Activated CD4-positive, alpha-beta T cell treated with anti-CD3 and anti-CD28 coated beads for 36 hours (primary cell): ENCODE measurements around the gene SPOCK1. TPM values are rescaled to one million over a fixed set of nuclear protein-coding genes. Genes with fewer than 3 reads are reported as not detected.

ENCODE experiments used
- ATAC-seq: fragments of 200-7000 bp; cut with Tn5 transposase; one replicate; pipeline ENCODE4 v1.10.0; 2021; ENCODE audit warnings: mild to moderate bottlenecking, moderate library complexity
- CTCF ChIA-PET: fragments of 350-600 bp; sonication (Branson Sonifier 250); formaldehyde crosslinking; loops from one replicate; lab custom pipeline; 2021; ENCODE audit warnings: antibody characterized with exemption; lab: Charles Lee
- POLR2A ChIA-PET: fragments of 350-600 bp; sonication (Branson Sonifier 250); formaldehyde crosslinking; loops from one replicate; lab custom pipeline; 2021; ENCODE audit warnings: antibody characterized with exemption, inconsistent platforms; lab: Charles Lee
- DNase-seq: peaks from one replicate; pipeline ENCODE4 v3.0.0-alpha.2; 2020
- H3K27ac Mint-ChIP-seq: one replicate; pipeline ENCODE4 v1.8.0; 2021; ENCODE audit warnings: mixed read lengths
- H3K27me3 Mint-ChIP-seq: one replicate; pipeline ENCODE4 v1.8.0; 2021; ENCODE audit warnings: mixed read lengths
- H3K36me3 Mint-ChIP-seq: one replicate; pipeline ENCODE4 v1.8.0; 2021; ENCODE audit warnings: low read depth, mixed read lengths
- H3K4me1 Mint-ChIP-seq: one replicate; pipeline ENCODE4 v1.8.0; 2021; ENCODE audit warnings: mixed read lengths
- H3K4me3 Mint-ChIP-seq: one replicate; pipeline ENCODE4 v1.8.0; 2021; ENCODE audit warnings: mild to moderate bottlenecking, moderate library complexity, mixed read lengths
- H3K9me3 Mint-ChIP-seq: one replicate; pipeline ENCODE4 v1.8.0; 2021; ENCODE audit warnings: low read depth, mixed read lengths
- intact Hi-C, 2 experiments: fragments of 100-400 bp; cut with DNase I in 1 of 2; cut with micrococcal nuclease in 1 of 2; formaldehyde crosslinking; loops; one replicate each; pipeline versions ENCODE4 v1.14.2 to v1.15.1; 2022 to 2024; cut with DNase I, micrococcal nuclease
- total RNA-seq, 2 experiments: library from RNA; stranded (reverse); gene quantifications; one replicate each; pipeline ENCODE4 v1.2.3, GENCODE V29; 2021

Gene SPOCK1
- total RNA-seq, 2 experiments from 2014 or later: not detected

DNA sequence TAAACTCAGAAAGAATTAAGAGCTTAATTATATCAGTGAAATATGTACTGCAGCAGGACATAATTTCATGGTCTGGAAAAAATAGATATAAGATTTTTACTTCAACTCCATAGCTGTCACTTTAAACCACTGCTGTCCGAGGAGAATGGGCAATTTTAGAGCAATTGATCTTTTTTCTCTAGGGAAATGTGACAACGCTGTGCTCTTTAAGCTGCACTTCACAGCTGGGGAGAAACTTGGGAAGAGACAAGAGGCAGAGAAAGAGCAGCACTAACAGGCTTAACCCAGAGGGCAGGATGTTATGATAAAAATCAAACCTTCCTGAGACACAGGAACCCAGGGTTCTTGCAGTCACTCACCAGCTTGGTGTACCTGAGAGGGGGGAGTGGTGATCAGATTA is 92.0 kb downstream of the SPOCK1 start:
- CTCF ChIA-PET: interaction anchor here (1.0 kb wide), 1 partner anchor 14 kb away, joined by 5 read pairs; no protein-coding TSS in a partner anchor
- no peak for ATAC-seq

GRCh38 chr5:137405393-137405792 is 93.7 kb downstream of the SPOCK1 start:
- DNase-seq (no peak), ATAC-seq (no peak)
- Mint-ChIP-seq H3K27ac (no peak overlapping the region), H3K36me3 (no peaks in the 10 kb centered on the region), H3K9me3 (no peaks in the 10 kb centered on the region), H3K27me3 (peaks cover 14% of the 10 kb centered on the region), H3K4me1 (no peaks in the 10 kb centered on the region), H3K4me3 (no peak overlapping the region)
- intact Hi-C loops: no loop called here
- POLR2A ChIA-PET: no interaction called here
- CTCF ChIA-PET: no interaction called here

More for the DNA sequence above, 92.0 kb downstream of the SPOCK1 start:
- no peak for DNase-seq
- H3K4me1 Mint-ChIP-seq: no peaks in the 10 kb centered on the region
- H3K36me3 Mint-ChIP-seq: no peaks in the 10 kb centered on the region
- POLR2A ChIA-PET: no interaction called here
- intact Hi-C loops: no loop called here
- no peak overlapping the region for H3K4me3 Mint-ChIP-seq
- peaks cover 11% of the 10 kb centered on the region for H3K27me3 Mint-ChIP-seq
- H3K9me3 Mint-ChIP-seq: no peaks in the 10 kb centered on the region
- no peak overlapping the region for H3K27ac Mint-ChIP-seq

DNA sequence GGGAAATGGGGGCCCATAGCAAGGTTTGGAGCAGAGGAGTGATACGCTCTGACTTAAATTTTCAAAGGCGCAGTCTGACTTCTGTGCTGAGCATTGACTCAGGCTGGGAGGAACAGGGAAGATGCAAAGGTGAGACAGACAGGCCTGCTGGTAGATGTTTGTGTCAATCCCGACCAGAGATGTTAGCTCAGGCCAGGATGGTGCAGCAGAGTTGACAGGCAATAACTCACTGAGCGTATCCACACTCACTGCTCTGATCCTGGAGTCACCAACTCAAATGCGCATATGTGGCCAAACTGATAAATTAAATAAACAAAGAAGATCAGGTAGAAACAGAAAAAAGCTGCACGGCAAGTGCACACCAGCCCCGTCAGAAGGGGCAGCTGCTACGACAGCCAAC is 95.3 kb downstream of the SPOCK1 start:
- no peaks in the 10 kb centered on the region for H3K9me3 Mint-ChIP-seq
- no peaks in the 10 kb centered on the region for H3K36me3 Mint-ChIP-seq
- no peak for ATAC-seq
- POLR2A ChIA-PET: no interaction called here
- H3K4me3 Mint-ChIP-seq: no peak overlapping the region
- H3K4me1 Mint-ChIP-seq: no peaks in the 10 kb centered on the region
- intact Hi-C loops: no loop called here
- no peak overlapping the region for H3K27ac Mint-ChIP-seq
- peaks cover 14% of the 10 kb centered on the region for H3K27me3 Mint-ChIP-seq
- CTCF ChIA-PET: no interaction called here
- DNase-seq: no peak

DNA sequence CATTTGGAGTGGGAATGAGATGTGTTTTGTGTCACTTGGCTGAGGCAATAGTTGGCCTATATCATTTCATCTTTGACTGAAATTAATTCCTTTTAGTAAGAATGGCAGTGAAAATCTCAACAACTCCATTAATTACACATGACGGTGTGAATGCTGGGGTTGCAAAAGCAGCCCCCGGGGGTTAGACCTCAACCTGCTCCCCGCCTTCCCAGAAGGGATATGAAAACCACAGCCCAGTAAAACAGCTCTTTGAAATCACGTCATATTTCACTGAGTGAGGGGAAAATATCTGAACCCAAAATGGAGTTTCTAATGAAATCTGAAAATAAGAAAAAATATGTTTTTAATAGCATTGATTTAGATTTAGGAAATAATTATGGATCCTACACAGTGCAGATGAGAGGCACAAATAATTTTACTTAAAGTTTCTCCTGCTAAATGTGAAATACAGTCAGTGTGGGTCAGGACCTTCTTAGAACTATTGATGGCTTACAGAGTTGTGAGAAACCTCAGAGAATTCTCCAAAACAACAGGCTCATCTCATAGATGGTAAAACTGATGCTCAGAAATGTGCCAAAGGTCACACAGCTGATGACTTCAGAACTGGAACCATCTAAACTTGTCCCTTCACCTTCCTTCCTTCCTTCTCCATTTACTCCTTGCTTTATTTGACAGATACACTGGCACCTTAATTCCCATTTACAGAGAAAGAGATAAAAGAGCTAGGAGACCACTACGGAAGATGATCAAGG is 96.5 kb downstream of the SPOCK1 start:
- Mint-ChIP-seq H3K36me3 (no peaks in the 10 kb centered on the region), H3K9me3 (no peaks in the 10 kb centered on the region), H3K27me3 (peaks cover 14% of the 10 kb centered on the region), H3K4me3 (no peak overlapping the region), H3K27ac (no peak overlapping the region), H3K4me1 (no peaks in the 10 kb centered on the region)
- no peak for ATAC-seq
- intact Hi-C loops: no loop called here
- ChIA-PET POLR2A (no interaction called here), CTCF (no interaction called here)
- no peak for DNase-seq

DNA sequence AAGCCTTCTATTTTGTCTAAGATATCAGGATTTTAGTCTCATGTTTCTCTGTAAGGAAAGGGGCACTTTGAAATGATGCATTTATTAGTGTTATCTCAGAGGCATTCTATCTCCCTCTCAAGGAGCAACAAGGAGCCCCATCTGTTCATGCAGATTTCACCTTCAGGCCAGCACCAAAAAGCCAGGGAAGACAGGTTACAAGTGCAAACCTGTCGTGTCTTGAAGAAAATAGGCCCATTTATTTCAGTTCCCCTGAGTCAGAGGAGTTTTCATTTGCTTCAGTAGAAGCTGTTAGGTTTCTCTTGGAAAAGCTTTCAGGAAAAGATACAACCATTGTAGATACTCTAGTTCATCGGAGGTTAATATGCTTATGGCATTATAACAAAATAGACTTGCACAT is 97.2 kb downstream of the SPOCK1 start:
- no peak overlapping the region for H3K4me3 Mint-ChIP-seq
- POLR2A ChIA-PET: no interaction called here

DNA sequence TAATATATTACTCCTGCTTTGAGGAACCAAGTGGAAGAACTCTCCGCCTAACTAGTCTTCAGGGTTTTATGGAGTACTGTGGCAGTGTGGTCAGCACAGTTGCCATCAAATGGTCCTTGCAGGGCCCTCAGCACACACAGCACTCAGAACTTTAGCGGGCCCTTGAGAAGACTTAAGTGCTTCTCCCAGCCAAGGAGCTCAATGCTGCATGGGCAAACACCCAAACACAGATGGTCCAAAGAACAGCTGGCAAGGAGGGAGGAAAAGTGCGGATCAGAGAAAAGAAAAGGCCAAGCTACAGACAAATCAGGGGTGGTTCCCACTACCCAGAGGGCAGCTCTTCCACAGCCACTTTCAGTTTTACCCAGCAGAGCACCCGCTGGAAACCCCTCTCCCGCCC is 98.6 kb downstream of the SPOCK1 start:
- Mint-ChIP-seq H3K4me1 (no peaks in the 10 kb centered on the region), H3K4me3 (no peak overlapping the region)

More for the DNA sequence above, 97.2 kb downstream of the SPOCK1 start:
- H3K27ac Mint-ChIP-seq: no peak overlapping the region
- no peaks in the 10 kb centered on the region for H3K4me1 Mint-ChIP-seq
- no peaks in the 10 kb centered on the region for H3K9me3 Mint-ChIP-seq
- H3K36me3 Mint-ChIP-seq: no peaks in the 10 kb centered on the region
- ATAC-seq (no peak), DNase-seq (no peak)
- peaks cover 14% of the 10 kb centered on the region for H3K27me3 Mint-ChIP-seq
- intact Hi-C loops: no loop called here
- CTCF ChIA-PET: no interaction called here

DNA sequence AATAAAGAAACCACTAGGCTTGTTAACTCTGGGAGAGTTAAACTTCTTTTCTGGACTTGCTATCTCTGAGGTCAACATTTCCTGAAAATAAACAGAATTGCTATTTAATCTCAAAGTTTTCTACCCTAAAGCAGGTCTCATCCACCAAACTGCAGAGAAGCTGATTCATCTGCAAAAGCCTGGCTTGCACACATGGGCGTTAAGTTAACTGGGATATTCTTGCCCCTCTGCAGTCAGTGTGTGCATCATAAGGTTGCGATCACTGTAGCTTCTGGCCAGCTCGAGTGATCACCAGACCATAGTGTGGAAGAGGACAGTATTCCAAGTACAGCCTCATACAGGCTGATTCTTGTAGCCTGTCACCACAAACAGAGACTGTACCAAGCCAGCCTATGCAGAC is 99.2 kb downstream of the SPOCK1 start:
- H3K27ac Mint-ChIP-seq: no peak overlapping the region
- H3K27me3 Mint-ChIP-seq: peaks cover 16% of the 10 kb centered on the region
- H3K4me1 Mint-ChIP-seq: no peaks in the 10 kb centered on the region
- ChIA-PET POLR2A (no interaction called here), CTCF (no interaction called here)
- no peaks in the 10 kb centered on the region for H3K9me3 Mint-ChIP-seq
- DNase-seq: no peak
- ATAC-seq: no peak
- no peaks in the 10 kb centered on the region for H3K36me3 Mint-ChIP-seq
- H3K4me3 Mint-ChIP-seq: no peak overlapping the region
- intact Hi-C loops: no loop called here

More for the DNA sequence above, 98.6 kb downstream of the SPOCK1 start:
- ChIA-PET CTCF (no interaction called here), POLR2A (no interaction called here)
- ATAC-seq (no peak), DNase-seq (no peak)
- Mint-ChIP-seq H3K9me3 (no peaks in the 10 kb centered on the region), H3K27me3 (peaks cover 16% of the 10 kb centered on the region), H3K36me3 (no peaks in the 10 kb centered on the region), H3K27ac (no peak overlapping the region)
- intact Hi-C loops: no loop called here

DNA sequence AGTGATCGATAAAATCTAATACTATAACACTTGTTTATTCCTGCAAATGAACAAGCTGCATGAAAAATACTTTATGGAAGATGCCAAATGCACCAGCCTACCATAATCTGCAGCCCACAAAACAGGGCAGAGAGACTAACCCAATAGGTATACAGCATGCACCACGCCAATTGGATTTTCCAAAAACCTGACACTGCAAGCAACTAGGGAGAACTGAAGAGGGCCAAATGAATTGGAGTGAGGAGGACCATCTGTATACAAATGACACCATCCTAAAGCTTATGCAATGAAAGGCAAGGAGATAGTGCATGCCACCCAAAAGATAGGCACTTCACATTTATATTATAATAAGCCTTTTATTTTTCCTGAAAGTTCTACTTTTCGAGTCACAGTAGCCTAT is 100.4 kb downstream of the SPOCK1 start:
- Mint-ChIP-seq H3K4me1 (no peaks in the 10 kb centered on the region), H3K9me3 (no peaks in the 10 kb centered on the region), H3K27me3 (peaks cover 14% of the 10 kb centered on the region), H3K4me3 (no peak overlapping the region), H3K36me3 (no peaks in the 10 kb centered on the region), H3K27ac (no peak overlapping the region)
- DNase-seq (no peak), ATAC-seq (no peak)
- intact Hi-C loops: no loop called here
- ChIA-PET POLR2A (no interaction called here), CTCF (interaction anchor here (0.6 kb wide), 1 partner anchor 60 kb away, joined by 4 read pairs; no protein-coding TSS in a partner anchor)

GRCh38 chr5:137398154-137398553 is 101.0 kb downstream of the SPOCK1 start:
- H3K36me3 Mint-ChIP-seq: no peaks in the 10 kb centered on the region
- no peaks in the 10 kb centered on the region for H3K9me3 Mint-ChIP-seq
- intact Hi-C loops: no loop called here
- ATAC-seq (no peak), DNase-seq (no peak)
- H3K27ac Mint-ChIP-seq: no peak overlapping the region
- H3K4me1 Mint-ChIP-seq: no peaks in the 10 kb centered on the region
- no peak overlapping the region for H3K4me3 Mint-ChIP-seq
- ChIA-PET CTCF (no interaction called here), POLR2A (no interaction called here)
- peaks cover 11% of the 10 kb centered on the region for H3K27me3 Mint-ChIP-seq

DNA sequence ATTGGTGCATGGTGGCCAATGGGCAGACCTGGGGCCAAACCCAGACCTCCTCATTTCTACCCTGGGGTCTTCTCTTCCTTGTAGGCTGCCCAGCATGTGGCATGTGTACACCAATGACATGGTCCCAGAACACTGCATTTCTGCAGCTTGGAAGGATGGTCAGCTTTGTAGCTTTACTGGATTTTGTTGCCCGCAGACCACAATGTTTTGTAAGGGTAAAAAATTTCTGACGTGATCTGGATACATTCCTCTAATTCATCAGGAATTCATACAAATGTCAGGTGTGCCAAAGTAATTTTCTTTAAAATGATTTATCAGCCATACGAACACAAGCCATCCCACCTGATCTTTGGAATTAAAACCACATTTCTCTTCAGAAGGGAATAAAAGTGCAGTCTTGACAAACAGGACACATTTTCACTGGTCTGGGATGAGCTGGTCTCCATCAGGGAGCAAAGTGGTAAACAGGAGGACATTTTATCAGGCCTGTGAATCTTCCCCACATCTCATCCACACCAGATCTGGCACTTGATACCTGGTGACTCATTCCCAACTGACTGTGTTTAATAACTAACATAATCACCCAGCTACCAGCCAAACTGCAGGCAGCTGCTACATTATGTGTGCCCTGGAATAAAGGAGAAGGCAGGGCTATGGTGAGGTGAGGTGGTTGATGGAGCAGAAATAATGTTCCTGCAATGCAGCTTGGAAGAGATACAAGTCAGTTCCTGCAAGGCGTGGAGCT is 103.9 kb downstream of the SPOCK1 start:
- intact Hi-C loops: no loop called here
- no peak for ATAC-seq
- no peaks in the 10 kb centered on the region for H3K9me3 Mint-ChIP-seq
- ChIA-PET CTCF (interaction anchor here (0.9 to 1.0 kb wide), 2 partner anchors 50 to 75 kb away, joined by 3 to 4 read pairs; no protein-coding TSS in a partner anchor), POLR2A (interaction anchor here (0.5 kb wide), 1 partner anchor 44 kb away, joined by 3 read pairs; no protein-coding TSS in a partner anchor)
- no peak overlapping the region for H3K4me3 Mint-ChIP-seq
- no peaks in the 10 kb centered on the region for H3K4me1 Mint-ChIP-seq
- no peak for DNase-seq
- H3K27me3 Mint-ChIP-seq: peaks cover 16% of the 10 kb centered on the region
- H3K27ac Mint-ChIP-seq: no peak overlapping the region
- no peaks in the 10 kb centered on the region for H3K36me3 Mint-ChIP-seq

DNA sequence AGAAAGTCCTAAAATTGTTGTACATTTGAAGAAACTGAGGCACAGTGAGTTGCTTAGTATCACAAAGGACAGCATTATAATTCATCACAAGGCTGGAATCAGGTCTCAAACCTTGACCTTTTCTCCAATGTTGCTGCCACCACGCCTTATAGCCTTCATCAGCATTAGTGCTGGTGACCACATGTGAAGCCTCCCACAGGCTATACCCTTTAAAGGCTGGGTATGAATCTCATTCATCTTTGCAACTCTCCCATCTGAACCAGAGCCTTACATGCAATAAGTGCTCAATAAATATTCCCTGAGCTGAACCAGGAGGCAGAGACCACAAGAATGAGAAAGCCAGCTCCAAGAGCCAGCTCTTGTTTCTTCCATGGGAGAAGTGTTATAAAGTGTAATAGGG is 104.7 kb downstream of the SPOCK1 start:
- Mint-ChIP-seq H3K4me1 (no peaks in the 10 kb centered on the region), H3K9me3 (no peaks in the 10 kb centered on the region), H3K27ac (no peak overlapping the region), H3K27me3 (peaks cover 16% of the 10 kb centered on the region), H3K4me3 (no peak overlapping the region), H3K36me3 (no peaks in the 10 kb centered on the region)
- CTCF ChIA-PET: interaction anchor here (1.0 kb wide), 1 partner anchor 49 kb away, joined by 3 read pairs; no protein-coding TSS in a partner anchor
- ATAC-seq: no peak
- intact Hi-C loops: no loop called here
- DNase-seq: no peak
- POLR2A ChIA-PET: no interaction called here
